Measurements from ENCODE around the gene DPP10. TPM values are rescaled to one million over a fixed set of nuclear protein-coding genes. Genes with fewer than 3 reads are reported as not detected.

The DPP10 gene
- total RNA-seq, 1 donor from 2014 or later: not detected

DNA sequence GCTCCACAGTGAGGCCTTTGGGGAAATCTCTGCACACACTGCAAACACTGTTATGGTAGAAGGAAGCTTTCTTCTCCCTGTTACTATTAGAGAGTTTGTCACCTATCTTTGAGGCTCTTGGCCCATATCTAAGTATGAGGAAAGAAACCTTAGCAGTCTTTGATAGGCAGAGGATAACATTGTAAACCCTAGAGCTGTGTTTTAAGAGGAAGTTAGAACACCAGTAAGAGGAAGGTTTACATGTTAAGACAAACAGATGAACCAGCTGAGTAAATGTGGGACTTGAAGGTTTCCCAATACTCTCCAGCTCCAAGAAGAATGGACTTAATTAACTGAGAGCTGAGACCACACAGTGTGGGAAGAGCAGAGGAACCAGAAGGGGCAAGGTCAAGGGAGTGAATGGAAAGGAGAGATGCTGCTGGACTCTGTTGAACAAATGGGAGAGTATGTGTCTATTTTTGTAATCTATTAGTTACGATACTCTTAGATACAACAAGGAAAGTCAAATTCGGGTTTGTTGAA, 257.0 kb downstream of the DPP10 start:
- no peaks in the 10 kb centered on the region for H3K27me3 ChIP-seq
- DNase-seq (ENCODE audit: low spot score in 2 of 2): no peak
- intact Hi-C loops (cut with DNase I): no loop called here
- no peak overlapping the region for H3K4me3 ChIP-seq
- H3K27ac ChIP-seq: no peak overlapping the region
- H3K36me3 ChIP-seq: no peaks in the 10 kb centered on the region
- H3K4me1 ChIP-seq: no peaks in the 10 kb centered on the region
- no peaks in the 10 kb centered on the region for H3K9me3 ChIP-seq
- TF ChIP-seq, protein P1, sequence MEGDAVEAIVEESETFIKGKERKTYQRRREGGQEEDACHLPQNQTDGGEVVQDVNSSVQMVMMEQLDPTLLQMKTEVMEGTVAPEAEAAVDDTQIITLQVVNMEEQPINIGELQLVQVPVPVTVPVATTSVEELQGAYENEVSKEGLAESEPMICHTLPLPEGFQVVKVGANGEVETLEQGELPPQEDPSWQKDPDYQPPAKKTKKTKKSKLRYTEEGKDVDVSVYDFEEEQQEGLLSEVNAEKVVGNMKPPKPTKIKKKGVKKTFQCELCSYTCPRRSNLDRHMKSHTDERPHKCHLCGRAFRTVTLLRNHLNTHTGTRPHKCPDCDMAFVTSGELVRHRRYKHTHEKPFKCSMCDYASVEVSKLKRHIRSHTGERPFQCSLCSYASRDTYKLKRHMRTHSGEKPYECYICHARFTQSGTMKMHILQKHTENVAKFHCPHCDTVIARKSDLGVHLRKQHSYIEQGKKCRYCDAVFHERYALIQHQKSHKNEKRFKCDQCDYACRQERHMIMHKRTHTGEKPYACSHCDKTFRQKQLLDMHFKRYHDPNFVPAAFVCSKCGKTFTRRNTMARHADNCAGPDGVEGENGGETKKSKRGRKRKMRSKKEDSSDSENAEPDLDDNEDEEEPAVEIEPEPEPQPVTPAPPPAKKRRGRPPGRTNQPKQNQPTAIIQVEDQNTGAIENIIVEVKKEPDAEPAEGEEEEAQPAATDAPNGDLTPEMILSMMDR (IDR thresholded peaks at IDR 0.05): no peak

DNA sequence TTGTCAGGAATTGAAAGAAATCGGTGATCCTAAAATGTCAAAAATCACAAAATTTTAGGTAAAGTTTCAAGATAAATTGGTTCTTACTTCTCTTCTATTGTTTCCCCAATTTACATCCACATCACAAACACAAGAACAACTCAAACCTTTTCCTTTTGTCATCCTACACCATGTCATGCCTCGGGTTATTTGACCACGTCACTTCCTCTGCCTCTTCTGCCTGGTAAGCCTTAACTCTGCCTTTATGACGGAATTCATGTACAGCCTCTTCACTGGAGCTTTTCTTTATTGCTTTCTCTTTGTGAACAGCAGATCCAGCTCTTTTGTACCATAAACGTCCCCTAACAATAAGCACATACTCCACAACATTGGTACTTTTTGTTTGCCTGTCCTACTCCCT, 258.0 kb downstream of the DPP10 start:
- Histone ChIP-seq H3K27ac (no peak overlapping the region), H3K36me3 (no peaks in the 10 kb centered on the region), H3K4me1 (no peaks in the 10 kb centered on the region), H3K27me3 (no peaks in the 10 kb centered on the region), H3K9me3 (no peaks in the 10 kb centered on the region), H3K4me3 (no peak overlapping the region)
- intact Hi-C loops (cut with DNase I): no loop called here
- no peak for DNase-seq (ENCODE audit: low spot score in 2 of 2)
- TF ChIP-seq, protein P1 (IDR thresholded peaks at IDR 0.05): no peak

DNA sequence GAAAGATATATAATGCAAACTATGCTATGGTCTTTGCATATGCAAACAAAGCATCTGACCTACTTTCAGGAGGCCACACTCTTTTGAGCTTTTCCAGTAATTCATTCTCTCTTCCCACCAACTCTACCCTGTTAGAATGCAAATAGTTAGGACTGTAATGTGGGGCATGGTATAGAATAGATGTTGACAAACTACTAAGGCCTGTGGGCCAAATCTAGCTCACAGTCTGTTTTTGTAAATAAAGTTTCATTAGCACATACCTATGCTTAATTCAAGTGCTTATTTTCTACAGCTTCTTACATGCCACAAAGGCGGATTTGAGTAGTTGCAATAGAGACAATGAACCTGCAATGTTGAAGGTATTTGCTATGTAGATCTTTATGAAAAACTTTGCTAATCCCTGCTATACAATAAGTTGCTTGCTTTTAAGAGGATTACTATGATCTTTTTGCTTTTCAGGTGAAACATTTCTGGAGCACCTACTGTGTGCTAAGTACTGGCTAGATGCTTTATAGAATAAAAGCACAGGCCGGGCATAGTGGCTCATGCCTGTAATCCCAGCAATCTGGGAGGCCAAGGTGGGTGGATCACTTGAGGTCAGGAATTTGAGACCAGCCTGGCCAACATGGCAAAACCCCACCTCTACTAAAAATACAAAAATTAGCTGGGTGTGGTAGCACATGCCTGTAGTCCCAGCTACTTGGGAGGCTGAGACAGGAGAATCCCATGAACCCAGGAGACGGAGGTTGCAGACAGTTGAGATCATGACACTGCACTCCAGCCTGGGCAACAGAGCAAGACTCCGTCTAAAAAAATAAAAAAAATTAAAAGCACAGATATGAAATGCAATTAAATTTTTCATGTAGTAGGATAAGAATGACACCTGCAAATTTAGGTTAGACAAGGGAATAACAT, 267.8 kb downstream of the DPP10 start:
- DNase-seq (ENCODE audit: low spot score in 2 of 2): no peak
- H3K4me3 ChIP-seq: no peak overlapping the region
- TF ChIP-seq, protein P1 (IDR thresholded peaks at IDR 0.05): no peak
- H3K9me3 ChIP-seq: no peaks in the 10 kb centered on the region
- intact Hi-C loops (cut with DNase I): no loop called here
- no peaks in the 10 kb centered on the region for H3K27me3 ChIP-seq
- H3K4me1 ChIP-seq: no peaks in the 10 kb centered on the region
- H3K27ac ChIP-seq: no peak overlapping the region
- H3K36me3 ChIP-seq: no peaks in the 10 kb centered on the region

DNA sequence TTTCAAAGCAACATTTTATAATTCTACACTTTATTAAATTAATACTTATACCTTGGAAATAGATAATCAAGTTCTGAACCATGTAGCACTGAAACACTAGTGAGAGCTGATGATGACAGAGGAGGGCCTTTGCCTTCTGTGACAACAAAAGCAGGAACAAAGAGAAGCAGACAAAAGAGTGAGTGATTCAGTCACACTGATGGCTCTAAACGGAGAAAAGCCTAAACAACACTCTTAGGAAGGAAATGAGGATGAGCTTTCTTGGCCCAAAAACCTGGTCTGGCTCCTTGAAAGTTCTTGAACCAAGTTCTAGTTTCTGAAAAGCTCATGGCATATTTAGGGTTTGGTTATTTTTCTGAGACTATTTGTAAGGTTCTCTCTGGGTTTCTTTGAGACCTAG, 271.9 kb downstream of the DPP10 start:
- H3K9me3 ChIP-seq: no peaks in the 10 kb centered on the region
- intact Hi-C loops (cut with DNase I): no loop called here
- no peaks in the 10 kb centered on the region for H3K4me1 ChIP-seq
- no peaks in the 10 kb centered on the region for H3K36me3 ChIP-seq
- no peak overlapping the region for H3K4me3 ChIP-seq
- no peak for DNase-seq (ENCODE audit: low spot score in 2 of 2)
- no peaks in the 10 kb centered on the region for H3K27me3 ChIP-seq
- TF ChIP-seq, protein P1 (IDR thresholded peaks at IDR 0.05): no peak
- no peak overlapping the region for H3K27ac ChIP-seq

DNA sequence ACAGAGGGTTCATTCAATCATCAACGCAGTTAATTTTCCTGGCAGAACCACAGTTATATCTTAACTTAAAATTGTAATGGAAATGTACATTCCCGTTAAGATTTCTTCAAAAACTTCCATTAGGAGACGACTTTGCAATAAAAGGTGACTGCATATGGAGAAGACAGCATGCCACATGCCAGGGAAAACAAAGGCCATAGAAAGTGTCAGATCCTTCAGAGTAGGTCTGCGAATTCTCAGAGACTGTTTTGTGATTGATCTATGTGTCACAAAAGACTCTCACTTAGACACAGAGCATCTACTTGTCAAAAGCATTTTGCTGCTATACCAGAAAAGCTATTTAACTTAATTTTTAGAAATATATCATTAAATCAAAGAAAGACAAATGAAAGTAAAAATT, 274.6 kb downstream of the DPP10 start:
- no peak for DNase-seq (ENCODE audit: low spot score in 2 of 2)
- no peaks in the 10 kb centered on the region for H3K36me3 ChIP-seq
- intact Hi-C loops (cut with DNase I): no loop called here

More for the DNA sequence above, 274.6 kb downstream of the DPP10 start:
- Histone ChIP-seq H3K9me3 (no peaks in the 10 kb centered on the region), H3K4me3 (no peak overlapping the region), H3K27me3 (no peaks in the 10 kb centered on the region), H3K4me1 (no peaks in the 10 kb centered on the region), H3K27ac (no peak overlapping the region)
- TF ChIP-seq, protein P1 (IDR thresholded peaks at IDR 0.05): no peak

All from ascending aorta (tissue), 2 donors.